Measurements from ENCODE around the gene PAQR4.

PAQR4 gene

GRCh38 chr16:2967211-2967631 is 1.9 kb upstream of the PAQR4 start:
- TF ChIP-seq ZFX (IDR thresholded peaks at IDR 0.05; ENCODE audit: borderline replicate concordance) (no peak), CTCF (IDR thresholded peaks at IDR 0.05) (0 out of 2 replicates have a peak, but pooled peaks have one; percentile 16)
- peak overlapping the region; percentile 99 for H3K27ac ChIP-seq

DNA sequence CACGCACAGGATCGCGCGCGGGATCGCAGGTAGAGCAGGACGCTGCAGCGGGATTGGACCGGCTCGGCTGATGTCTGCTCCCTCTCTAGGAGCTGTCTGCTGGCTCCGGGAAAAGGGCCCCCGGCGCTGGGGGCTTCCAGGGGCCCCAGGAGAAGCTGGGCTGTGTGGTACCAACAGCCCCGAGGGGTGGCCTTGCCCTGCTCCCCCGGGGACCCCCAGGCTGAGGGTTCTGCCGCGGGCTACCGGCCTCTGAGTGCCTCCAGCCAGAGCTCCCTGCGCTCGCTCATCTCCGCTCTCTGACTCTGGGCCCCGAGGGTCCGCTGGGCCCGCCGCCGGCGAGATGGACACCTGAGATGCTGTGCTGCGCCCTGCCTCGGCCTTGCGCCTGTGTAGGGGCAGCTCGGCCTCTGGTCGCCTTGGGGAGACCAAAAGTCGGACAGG is 1.4 kb upstream of the PAQR4 start:
- H3K27ac ChIP-seq: peak overlapping the region; percentile 99

GRCh38 chr16:2968368-2968737 is 795 bp upstream of the PAQR4 start:
- peak overlapping the region; percentile 99 for H3K27ac ChIP-seq
- TF ChIP-seq CTCF (IDR thresholded peaks at IDR 0.05) (no peak), ZFX (IDR thresholded peaks at IDR 0.05; ENCODE audit: borderline replicate concordance) (no peak)

More for the DNA sequence above, 1.4 kb upstream of the PAQR4 start:
- TF ChIP-seq ZFX (IDR thresholded peaks at IDR 0.05; ENCODE audit: borderline replicate concordance): no peak
- TF ChIP-seq CTCF (IDR thresholded peaks at IDR 0.05): no peak

DNA sequence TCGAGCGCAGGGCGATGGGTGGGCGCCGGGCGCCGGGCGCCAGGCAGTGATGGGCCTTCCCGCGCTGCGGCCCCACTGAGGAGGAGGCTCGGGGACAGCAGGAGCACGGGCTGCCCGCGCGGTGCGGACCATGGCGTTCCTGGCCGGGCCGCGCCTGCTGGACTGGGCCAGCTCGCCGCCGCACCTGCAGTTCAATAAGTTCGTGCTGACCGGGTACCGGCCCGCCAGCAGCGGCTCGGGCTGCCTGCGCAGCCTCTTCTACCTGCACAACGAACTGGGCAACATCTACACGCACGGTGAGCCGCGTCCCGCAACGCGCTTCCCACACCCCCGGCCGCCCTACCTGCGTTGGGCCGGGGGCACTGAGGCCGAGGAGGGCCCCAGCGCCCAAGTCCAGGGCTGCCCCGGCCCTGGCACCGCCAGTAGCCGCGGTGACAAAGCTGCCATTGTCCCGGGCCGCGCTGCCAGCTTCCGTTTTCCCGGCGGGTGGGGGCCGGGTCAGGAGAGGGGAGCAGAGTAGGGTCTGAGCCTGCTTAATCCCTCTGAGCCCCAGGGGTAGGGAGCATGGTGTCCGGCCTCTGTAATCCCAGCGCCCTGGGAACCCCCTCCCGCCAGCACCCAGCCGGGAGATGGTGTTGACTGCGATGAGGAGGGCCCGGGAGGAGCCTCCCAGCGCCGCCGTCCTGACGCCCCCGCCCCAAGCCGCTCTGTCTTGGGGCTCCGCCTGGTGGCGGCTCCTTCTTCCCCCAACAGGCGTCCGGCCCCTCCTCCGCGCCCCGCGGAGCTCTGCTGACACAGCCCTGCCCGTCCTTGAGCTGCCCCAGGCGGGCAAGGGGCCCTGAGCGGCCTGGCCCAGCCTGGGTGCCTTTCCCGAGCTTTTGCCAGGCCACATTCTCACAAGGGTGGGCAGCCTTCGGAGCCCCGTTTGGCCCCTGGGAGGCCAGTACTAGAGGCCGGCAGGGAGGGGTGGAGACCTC is 685 bp downstream of the PAQR4 start:
- TF ChIP-seq ZFX (IDR thresholded peaks at IDR 0.05; ENCODE audit: borderline replicate concordance) (no peak), CTCF (IDR thresholded peaks at IDR 0.05) (peak; percentile 45)
- H3K27ac ChIP-seq: peak overlapping the region; percentile 99

- no peak for TF ChIP-seq ZFX (IDR thresholded peaks at IDR 0.05; ENCODE audit: borderline replicate concordance)
- TF ChIP-seq CTCF (IDR thresholded peaks at IDR 0.05): no peak
- peak overlapping the region; percentile 99 for H3K27ac ChIP-seq
These were observed 1.4 kb downstream of the PAQR4 start for GRCh38 chr16:2970563-2970962.

DNA sequence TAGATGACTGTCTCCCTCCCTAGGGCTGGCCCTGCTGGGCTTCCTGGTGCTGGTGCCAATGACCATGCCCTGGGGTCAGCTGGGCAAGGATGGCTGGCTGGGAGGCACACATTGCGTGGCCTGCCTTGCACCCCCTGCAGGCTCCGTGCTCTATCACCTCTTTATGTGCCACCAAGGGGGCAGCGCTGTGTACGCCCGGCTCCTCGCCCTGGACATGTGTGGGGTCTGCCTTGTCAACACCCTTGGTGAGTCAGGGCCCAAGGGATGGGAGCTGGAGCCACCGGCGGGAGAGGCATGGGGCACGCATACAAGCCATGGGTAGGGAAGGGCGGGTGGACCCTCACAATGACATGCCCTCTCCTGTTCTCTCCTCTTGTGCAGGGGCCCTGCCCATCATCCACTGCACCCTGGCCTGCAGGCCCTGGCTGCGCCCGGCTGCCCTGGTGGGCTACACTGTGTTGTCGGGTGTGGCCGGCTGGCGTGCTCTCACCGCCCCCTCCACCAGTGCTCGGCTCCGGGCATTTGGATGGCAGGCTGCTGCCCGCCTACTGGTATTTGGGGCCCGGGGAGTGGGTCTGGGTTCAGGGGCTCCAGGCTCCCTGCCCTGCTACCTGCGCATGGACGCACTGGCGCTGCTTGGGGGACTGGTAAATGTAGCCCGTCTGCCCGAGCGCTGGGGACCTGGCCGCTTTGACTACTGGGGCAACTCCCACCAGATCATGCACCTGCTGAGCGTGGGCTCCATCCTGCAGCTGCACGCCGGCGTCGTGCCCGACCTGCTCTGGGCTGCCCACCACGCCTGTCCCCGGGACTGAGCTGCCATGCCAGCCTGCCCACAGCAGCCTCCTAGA is 2.2 kb downstream of the PAQR4 start:
- H3K27ac ChIP-seq: peak overlapping the region; percentile 99
- TF ChIP-seq ZFX (IDR thresholded peaks at IDR 0.05; ENCODE audit: borderline replicate concordance) (no peak), CTCF (IDR thresholded peaks at IDR 0.05) (no peak)
